ENCODE results near the gene TMEM242.

DNA sequence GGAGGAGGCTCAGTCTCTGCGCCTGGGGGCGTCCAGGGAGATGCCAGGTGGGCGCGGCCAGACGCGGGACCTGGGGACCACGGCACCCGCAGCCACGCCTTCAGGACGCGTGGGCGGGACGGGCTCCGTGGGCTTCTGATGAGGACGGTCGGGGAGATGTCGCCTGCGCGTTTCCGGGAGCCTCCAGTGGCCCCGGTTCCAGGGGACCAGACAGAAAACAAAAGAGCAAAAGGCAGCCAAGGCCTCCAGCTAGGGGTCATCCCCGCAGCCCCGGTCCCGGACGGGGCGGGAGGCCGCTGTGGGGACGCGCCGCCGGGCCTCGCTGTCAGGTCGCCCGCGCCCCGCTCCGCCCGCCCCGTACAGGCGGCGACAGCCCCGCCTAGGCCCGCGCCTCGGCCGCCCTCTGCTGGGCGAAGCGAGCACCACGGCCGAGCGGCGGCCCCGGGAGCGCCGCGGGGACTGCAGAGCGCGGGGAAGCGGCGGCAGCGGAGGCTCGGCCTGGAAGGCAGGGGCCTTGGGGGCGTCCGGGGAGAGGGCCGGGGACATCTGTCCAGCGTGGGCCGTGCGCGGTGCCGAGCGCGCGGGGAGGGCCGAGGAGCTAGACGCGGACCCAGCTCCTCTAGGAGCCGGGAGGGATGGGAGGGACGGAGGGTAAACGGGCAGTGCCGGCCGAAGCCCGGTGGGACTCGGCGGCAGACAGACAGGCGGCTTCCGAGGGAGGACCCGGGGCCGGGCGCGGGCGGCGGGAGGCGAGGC, 48.7 kb downstream of the TMEM242 start:
- no peak for TF ChIP-seq ZNF548 (tag by site-specific recombination; IDR thresholded peaks at IDR 0.05)
- TF ChIP-seq, protein P1, sequence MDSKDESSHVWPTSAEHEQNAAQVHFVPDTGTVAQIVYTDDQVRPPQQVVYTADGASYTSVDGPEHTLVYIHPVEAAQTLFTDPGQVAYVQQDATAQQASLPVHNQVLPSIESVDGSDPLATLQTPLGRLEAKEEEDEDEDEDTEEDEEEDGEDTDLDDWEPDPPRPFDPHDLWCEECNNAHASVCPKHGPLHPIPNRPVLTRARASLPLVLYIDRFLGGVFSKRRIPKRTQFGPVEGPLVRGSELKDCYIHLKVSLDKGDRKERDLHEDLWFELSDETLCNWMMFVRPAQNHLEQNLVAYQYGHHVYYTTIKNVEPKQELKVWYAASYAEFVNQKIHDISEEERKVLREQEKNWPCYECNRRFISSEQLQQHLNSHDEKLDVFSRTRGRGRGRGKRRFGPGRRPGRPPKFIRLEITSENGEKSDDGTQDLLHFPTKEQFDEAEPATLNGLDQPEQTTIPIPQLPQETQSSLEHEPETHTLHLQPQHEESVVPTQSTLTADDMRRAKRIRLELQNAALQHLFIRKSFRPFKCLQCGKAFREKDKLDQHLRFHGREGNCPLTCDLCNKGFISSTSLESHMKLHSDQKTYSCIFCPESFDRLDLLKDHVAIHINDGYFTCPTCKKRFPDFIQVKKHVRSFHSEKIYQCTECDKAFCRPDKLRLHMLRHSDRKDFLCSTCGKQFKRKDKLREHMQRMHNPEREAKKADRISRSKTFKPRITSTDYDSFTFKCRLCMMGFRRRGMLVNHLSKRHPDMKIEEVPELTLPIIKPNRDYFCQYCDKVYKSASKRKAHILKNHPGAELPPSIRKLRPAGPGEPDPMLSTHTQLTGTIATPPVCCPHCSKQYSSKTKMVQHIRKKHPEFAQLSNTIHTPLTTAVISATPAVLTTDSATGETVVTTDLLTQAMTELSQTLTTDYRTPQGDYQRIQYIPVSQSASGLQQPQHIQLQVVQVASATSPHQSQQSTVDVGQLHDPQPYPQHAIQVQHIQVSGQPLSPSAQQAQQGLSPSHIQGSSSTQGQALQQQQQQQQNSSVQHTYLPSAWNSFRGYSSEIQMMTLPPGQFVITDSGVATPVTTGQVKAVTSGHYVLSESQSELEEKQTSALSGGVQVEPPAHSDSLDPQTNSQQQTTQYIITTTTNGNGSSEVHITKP (tag by site-specific recombination; IDR thresholded peaks at IDR 0.05): no peak
- no peak for TF ChIP-seq REPIN1 (tag by site-specific recombination; IDR thresholded peaks at IDR 0.05; ENCODE audit: low read depth)
- peak; percentile 51; the same call in 1 of the 2 replicates for TF ChIP-seq CTCF (tag by site-specific recombination; IDR thresholded peaks at IDR 0.05)
- no peak for TF ChIP-seq ZNF292 (tag by site-specific recombination; IDR thresholded peaks at IDR 0.05; ENCODE audit: borderline replicate concordance, low read depth)
